PC-9 (cell line): Measurements from ENCODE around the gene NFIA.

Experiments used
- EZH2 ChIP-seq: fragments of 200-600 bp; sonication (generic); IDR thresholded peaks from 2 replicates; pipeline ENCODE4 v1.8.0; 2017; ENCODE audit warnings: antibody characterized with exemption, low read depth
- TF ChIP-seq, protein P1 (sequence below): fragments of 200-600 bp; sonication (generic); conservative IDR thresholded peaks from 2 replicates; pipeline ENCODE4 v1.6.1; 2017; ENCODE audit warnings: mixed run types, antibody characterized with exemption, mild to moderate bottlenecking, moderate library complexity

DNA sequence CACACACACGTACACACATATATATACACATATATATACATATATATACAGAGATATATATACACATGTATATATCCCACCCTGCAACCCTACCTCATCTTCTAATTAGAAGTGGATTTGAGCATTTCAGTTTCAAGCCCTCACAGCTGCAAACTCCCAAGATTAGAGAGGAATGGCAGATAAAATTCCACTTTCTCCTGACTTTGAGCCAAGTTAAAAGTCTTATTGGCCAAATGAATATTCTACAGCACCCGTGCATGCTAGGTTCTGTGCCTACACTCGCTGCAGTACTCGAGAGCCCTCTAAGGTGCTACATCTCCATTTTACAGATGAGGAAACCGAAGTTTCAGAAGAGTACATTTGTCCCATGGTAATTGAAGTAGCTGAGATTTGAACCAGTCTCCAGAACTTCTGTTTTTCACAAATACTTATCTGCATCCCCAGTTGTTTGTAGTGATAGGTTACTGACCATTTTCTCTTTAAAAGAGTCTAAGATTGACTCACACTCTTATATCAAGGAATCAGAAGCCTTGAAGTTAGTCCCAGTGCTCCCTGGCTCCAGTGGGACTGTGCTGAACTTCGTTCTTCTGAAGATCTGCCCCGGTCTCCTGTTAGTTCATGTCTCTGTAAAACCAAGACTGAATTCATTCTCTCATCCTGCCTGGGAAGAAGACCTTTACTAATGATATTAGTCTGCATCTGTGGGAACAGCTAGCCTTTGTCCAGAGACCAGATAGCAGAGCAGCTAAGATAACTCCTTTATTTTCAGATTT, 350.4 kb downstream of the NFIA start:
- TF ChIP-seq, protein P1, sequence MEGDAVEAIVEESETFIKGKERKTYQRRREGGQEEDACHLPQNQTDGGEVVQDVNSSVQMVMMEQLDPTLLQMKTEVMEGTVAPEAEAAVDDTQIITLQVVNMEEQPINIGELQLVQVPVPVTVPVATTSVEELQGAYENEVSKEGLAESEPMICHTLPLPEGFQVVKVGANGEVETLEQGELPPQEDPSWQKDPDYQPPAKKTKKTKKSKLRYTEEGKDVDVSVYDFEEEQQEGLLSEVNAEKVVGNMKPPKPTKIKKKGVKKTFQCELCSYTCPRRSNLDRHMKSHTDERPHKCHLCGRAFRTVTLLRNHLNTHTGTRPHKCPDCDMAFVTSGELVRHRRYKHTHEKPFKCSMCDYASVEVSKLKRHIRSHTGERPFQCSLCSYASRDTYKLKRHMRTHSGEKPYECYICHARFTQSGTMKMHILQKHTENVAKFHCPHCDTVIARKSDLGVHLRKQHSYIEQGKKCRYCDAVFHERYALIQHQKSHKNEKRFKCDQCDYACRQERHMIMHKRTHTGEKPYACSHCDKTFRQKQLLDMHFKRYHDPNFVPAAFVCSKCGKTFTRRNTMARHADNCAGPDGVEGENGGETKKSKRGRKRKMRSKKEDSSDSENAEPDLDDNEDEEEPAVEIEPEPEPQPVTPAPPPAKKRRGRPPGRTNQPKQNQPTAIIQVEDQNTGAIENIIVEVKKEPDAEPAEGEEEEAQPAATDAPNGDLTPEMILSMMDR = no peak
- no peak for TF ChIP-seq EZH2
